GM12878 (cell line): ENCODE results near the gene DSTN. TPM values are rescaled to one million over a fixed set of nuclear protein-coding genes. Genes with fewer than 3 reads are reported as not detected.
A peak's percentile ranks its signal among the peaks of the same experiment; 100 is the strongest.

Experiments used
- ATAC-seq: fragments of 200-7000 bp; cut with Tn5 transposase; 3 replicates; pipeline ENCODE4 v1.9.1; 2020; ENCODE audit warnings: mild to moderate bottlenecking, moderate library complexity
- BruUV-seq: library from RNA; stranded (reverse); fragments of 400-500 nt; replicated peaks from 2 replicates; lab custom pipeline; 2021; lab: Mats Ljungman, UMichigan
- CTCF ChIA-PET: fragments of 300-600 bp; sonication (Branson Sonifier 250); formaldehyde crosslinking; extraction: SDS; loops from one replicate; lab custom pipeline; 2021; ENCODE audit warnings: inconsistent platforms; lab: Yijun Ruan, JAX
- POLR2A ChIA-PET: fragments of 350-600 bp; formaldehyde crosslinking; extraction: SDS; loops from one replicate; lab custom pipeline; 2021; ENCODE audit warnings: inconsistent platforms; lab: Charles Lee
- RAD21 ChIA-PET: fragments of 300-600 bp; sonication (Branson Sonifier 250); formaldehyde crosslinking; loops from one replicate; lab custom pipeline; 2023; ENCODE audit warnings: antibody characterized with exemption; ENCODE audit not compliant: unreplicated experiment; lab: Charles Lee
- SMC1A ChIA-PET: fragments of 300-600 bp; sonication (Branson Sonifier 250); formaldehyde crosslinking; loops from one replicate; lab custom pipeline; 2023; ENCODE audit not compliant: unreplicated experiment, uncharacterized antibody; lab: Charles Lee
- DNase-seq: peaks from one replicate; pipeline ENCODE4 v3.0.0-alpha.2; 2011; ENCODE audit warnings: low read depth, low spot score
- FAIRE-seq: peaks from 3 replicates; lab custom pipeline; 2011; peaks lifted over from hg19 to GRCh38; lab: Jason Lieb, UNC
- H2AFZ ChIP-seq: 2 replicates; pipeline ENCODE4 v1.6.0; 2011; ENCODE audit warnings: low read depth, low read length, control low read depth; ENCODE audit not compliant: control insufficient read depth
- H3K27ac ChIP-seq: 2 replicates; pipeline ENCODE4 v1.5.1; 2011; ENCODE audit warnings: control low read depth; ENCODE audit not compliant: control insufficient read depth, insufficient read depth
- H3K27me3 ChIP-seq, 2 experiments: replicated peaks in 1 of 2; 2 replicates each; pipeline versions ENCODE4 v1.6.0 to v1.6.1; 2011; ENCODE audit warnings: low read length in 1 of 2; ENCODE audit not compliant: control insufficient read depth in 2 of 2, insufficient read depth in 2 of 2
- H3K36me3 ChIP-seq, 2 experiments: 2 replicates each; pipeline ENCODE4 v1.5.1; 2011; ENCODE audit warnings: low read length in 1 of 2; ENCODE audit not compliant: control insufficient read depth in 2 of 2, insufficient read depth in 2 of 2
- H3K4me1 ChIP-seq: 2 replicates; pipeline ENCODE4 v1.6.1; 2011; ENCODE audit warnings: mild to moderate bottlenecking, low read length, moderate library complexity, mixed read lengths; ENCODE audit not compliant: control insufficient read depth, insufficient read depth
- H3K4me2 ChIP-seq: 2 replicates; pipeline ENCODE4 v1.6.0; 2011; ENCODE audit warnings: control low read depth; ENCODE audit not compliant: control insufficient read depth, insufficient read depth
- H3K4me3 ChIP-seq: fragments of 200-600 bp; sonication (generic); 2 replicates; pipeline ENCODE4 v1.5.1; 2016
- H3K79me2 ChIP-seq: 2 replicates; pipeline ENCODE4 v1.6.0; 2011; ENCODE audit warnings: low read length; ENCODE audit not compliant: control insufficient read depth, insufficient read depth
- H3K9ac ChIP-seq: 2 replicates; pipeline ENCODE4 v1.8.0; 2011; ENCODE audit warnings: low read length, control low read depth, mixed read lengths; ENCODE audit not compliant: control insufficient read depth, insufficient read depth
- H3K9me3 ChIP-seq: replicated peaks from 3 replicates; pipeline ENCODE4 v1.5.1; 2011; ENCODE audit warnings: mild to moderate bottlenecking, low read length; ENCODE audit not compliant: control insufficient read depth, insufficient read depth
- H4K20me1 ChIP-seq: 2 replicates; pipeline ENCODE4 v1.6.0; 2011; ENCODE audit not compliant: control insufficient read depth, insufficient read depth
- CBX3 ChIP-seq: fragments of 200-600 bp; sonication (generic); IDR thresholded peaks from 2 replicates; pipeline ENCODE4 v1.6.1; 2016; ENCODE audit warnings: low read depth, borderline replicate concordance
- E2F4 ChIP-seq: IDR thresholded peaks from 2 replicates; pipeline ENCODE4 v1.6.1; 2012; ENCODE audit warnings: low read depth, low read length, improper control_type of control experiment
- ESRRA ChIP-seq: IDR thresholded peaks from 2 replicates; pipeline ENCODE4 v1.6.1; 2012; ENCODE audit warnings: mild to moderate bottlenecking, low read length, improper control_type of control experiment
- EZH2 ChIP-seq: IDR thresholded peaks from 2 replicates; pipeline ENCODE4 v1.6.1; 2012; ENCODE audit warnings: low read depth, mild to moderate bottlenecking, control low read depth, inconsistent platforms, low read length, borderline replicate concordance; ENCODE audit not compliant: control insufficient read depth
- HDAC6 ChIP-seq: fragments of 200-600 bp; sonication (generic); IDR thresholded peaks from one replicate; pipeline ENCODE4 v1.8.0; 2017; ENCODE audit warnings: antibody characterized with exemption; ENCODE audit not compliant: unreplicated experiment
- IRF5 ChIP-seq: fragments of 450-650 bp; IDR thresholded peaks from 2 replicates; pipeline ENCODE4 v1.6.1; 2017; ENCODE audit warnings: borderline replicate concordance
- JUNB ChIP-seq: IDR thresholded peaks from 2 replicates; pipeline ENCODE4 v1.6.1; 2016; ENCODE audit warnings: antibody characterized with exemption, mild to moderate bottlenecking
- NRF1 ChIP-seq: conservative IDR thresholded peaks from 2 replicates; pipeline ENCODE4 v1.6.1; 2011; ENCODE audit warnings: mild to moderate bottlenecking, low read depth, low read length, improper control_type of control experiment
- POLR2A ChIP-seq: IDR thresholded peaks from 2 replicates; pipeline ENCODE4 v1.6.1; 2011; ENCODE audit warnings: low read depth, mild to moderate bottlenecking, low read length
- POLR2AphosphoS2 ChIP-seq: IDR thresholded peaks from 2 replicates; pipeline ENCODE4 v1.6.1; 2011; ENCODE audit warnings: low read depth, mild to moderate bottlenecking, low read length, improper control_type of control experiment, moderate library complexity
- POU2F2 ChIP-seq: IDR thresholded peaks from 3 replicates; pipeline ENCODE4 v1.6.1; 2011; ENCODE audit warnings: low read depth, mild to moderate bottlenecking, low read length, borderline replicate concordance
- RAD21 ChIP-seq: IDR thresholded peaks from 2 replicates; pipeline ENCODE4 v1.6.1; 2011; ENCODE audit warnings: mild to moderate bottlenecking, low read depth, low read length, moderate library complexity; ENCODE audit not compliant: insufficient read depth
- TBL1XR1 ChIP-seq: IDR thresholded peaks from 2 replicates; pipeline ENCODE4 v1.6.1; 2012; ENCODE audit warnings: low read depth, low read length, improper control_type of control experiment
- ZNF622 ChIP-seq: fragments of 450-650 bp; IDR thresholded peaks from 2 replicates; pipeline ENCODE4 v1.6.1; 2017; ENCODE audit warnings: mild to moderate bottlenecking, inconsistent platforms
- WGBS: methylation state at CpG from one replicate; pipeline ENCODE4 v1.1.6; 2016; ENCODE audit warnings: low lambda C conversion rate; ENCODE audit not compliant: insufficient replicate concordance, insufficient coverage; ENCODE audit errors: missing lambda C conversion rate; 5-methylcytosine and 5-hydroxymethylcytosine counted together
- in situ Hi-C: fragments of 300-500 bp; cut with MboI; formaldehyde crosslinking; loops from 9 replicates; pipeline ENCODE4 v1.14.3; 2018; ENCODE audit warnings: mixed read lengths
- intact Hi-C: fragments of 100-400 bp; cut with micrococcal nuclease; formaldehyde crosslinking; loops from one replicate; pipeline ENCODE4 v1.14.2; 2022; ENCODE audit not compliant: unreplicated experiment
- polyA plus RNA-seq, 11 experiments: library from polyadenylated mRNA; depleted of rRNA in 4 of 11; unstranded in 6 of 11; stranded (reverse) in 5 of 11; fragments of >200 nt; fragmentation: Nextera tagmentation in 4 of 11; fragmentation: Illumina TruSeq in 1 of 11; extraction: Ambion mirVana in 4 of 11; extraction: Trizol in 1 of 11; gene quantifications; 1 replicate in 1 of 11; 2 replicates in 10 of 11; pipeline versions ENCODE4 v1.2.1 to v1.2.3, GENCODE V29; 2011 to 2016; ENCODE audit warnings: inconsistent platforms in 2 of 11, missing spikeins in 2 of 11, low read depth in 1 of 11
- total RNA-seq, 4 experiments: library from RNA; depleted of rRNA in 3 of 4; stranded (reverse); fragments of >200 nt in 3 of 4; fragmentation: Illumina TruSeq in 1 of 4; extraction: Trizol in 1 of 4; gene quantifications; 2 replicates each; pipeline versions ENCODE4 v1.2.1 to v1.2.3, GENCODE V29; 2013 to 2021
- TF ChIP-seq, protein P1 (sequence below), 3 experiments: IDR thresholded peaks in 2 of 3; conservative IDR thresholded peaks in 1 of 3; 2 replicates each; pipeline ENCODE4 v1.5.1; 2011; ENCODE audit warnings: low read depth in 3 of 3, low read length in 3 of 3, mild to moderate bottlenecking in 3 of 3, control low read depth in 2 of 3, moderate library complexity in 2 of 3, inconsistent platforms in 1 of 3, mixed read lengths in 1 of 3; ENCODE audit not compliant: control insufficient read depth in 2 of 3, insufficient read depth in 1 of 3; ENCODE audit errors: extremely low read depth in 1 of 3
- TF ChIP-seq, protein P2 (sequence below): IDR thresholded peaks from 2 replicates; pipeline ENCODE4 v1.6.1; 2012; ENCODE audit warnings: low read depth, low read length, improper control_type of control experiment
- TF ChIP-seq, protein P3 (sequence below): fragments of 450-650 bp; IDR thresholded peaks from 2 replicates; pipeline ENCODE4 v1.6.1; 2017; ENCODE audit warnings: mild to moderate bottlenecking, low read depth, inconsistent platforms; ENCODE audit not compliant: poor library complexity, severe bottlenecking

Gene DSTN
- total and polyA plus RNA-seq, 10 of the 15 experiments (the other 5 are each of a cell fraction or from before 2014, with no cell fraction given) = 26.7 to 137 (median 40.8) TPM

- Histone ChIP-seq H3K4me3 (no peak overlapping the region), H3K36me3 (peaks cover 4 to 5% of the 10 kb centered on the region in 2 experiments; a peak in 3 of 4 replicates), H3K27ac (no peak overlapping the region), H3K9me3 (no peaks in the 10 kb centered on the region), H3K27me3 (no peaks in the 10 kb centered on the region), H3K79me2 (no peaks in the 10 kb centered on the region), H3K4me1 (no peaks in the 10 kb centered on the region), H3K9ac (no peak overlapping the region), H4K20me1 (no peaks in the 10 kb centered on the region), H3K4me2 (no peak overlapping the region), H2AFZ (no peak overlapping the region)
- WGBS = 90% methylated on average over 26 of the region's 26 CpGs
- ChIA-PET POLR2A (no interaction called here), SMC1A (no interaction called here), CTCF (no interaction called here), RAD21 (no interaction called here)
- no TSS peak for BruUV-seq
- DNase-seq = no peak
- no peak for FAIRE-seq
- intact Hi-C loops = no loop called here
- peak; percentile 9 for ATAC-seq
- in situ Hi-C loops = no loop called here
- TF ChIP-seq, protein P1, sequence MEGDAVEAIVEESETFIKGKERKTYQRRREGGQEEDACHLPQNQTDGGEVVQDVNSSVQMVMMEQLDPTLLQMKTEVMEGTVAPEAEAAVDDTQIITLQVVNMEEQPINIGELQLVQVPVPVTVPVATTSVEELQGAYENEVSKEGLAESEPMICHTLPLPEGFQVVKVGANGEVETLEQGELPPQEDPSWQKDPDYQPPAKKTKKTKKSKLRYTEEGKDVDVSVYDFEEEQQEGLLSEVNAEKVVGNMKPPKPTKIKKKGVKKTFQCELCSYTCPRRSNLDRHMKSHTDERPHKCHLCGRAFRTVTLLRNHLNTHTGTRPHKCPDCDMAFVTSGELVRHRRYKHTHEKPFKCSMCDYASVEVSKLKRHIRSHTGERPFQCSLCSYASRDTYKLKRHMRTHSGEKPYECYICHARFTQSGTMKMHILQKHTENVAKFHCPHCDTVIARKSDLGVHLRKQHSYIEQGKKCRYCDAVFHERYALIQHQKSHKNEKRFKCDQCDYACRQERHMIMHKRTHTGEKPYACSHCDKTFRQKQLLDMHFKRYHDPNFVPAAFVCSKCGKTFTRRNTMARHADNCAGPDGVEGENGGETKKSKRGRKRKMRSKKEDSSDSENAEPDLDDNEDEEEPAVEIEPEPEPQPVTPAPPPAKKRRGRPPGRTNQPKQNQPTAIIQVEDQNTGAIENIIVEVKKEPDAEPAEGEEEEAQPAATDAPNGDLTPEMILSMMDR (IDR thresholded peaks at IDR 0.05 in 2 of 3, conservative IDR thresholded peaks at IDR 0.05 in 1 of 3; ENCODE audit: control insufficient read depth in 2 of 3, extremely low read depth in 1 of 3, insufficient read depth in 1 of 3, low read depth in 3 of 3, low read length in 3 of 3) = peak in 1 of 3 experiments; percentile 13; a peak in 1 of 6 replicates
- TF ChIP-seq, protein P2, sequence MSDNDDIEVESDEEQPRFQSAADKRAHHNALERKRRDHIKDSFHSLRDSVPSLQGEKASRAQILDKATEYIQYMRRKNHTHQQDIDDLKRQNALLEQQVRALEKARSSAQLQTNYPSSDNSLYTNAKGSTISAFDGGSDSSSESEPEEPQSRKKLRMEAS = no peak
- TF ChIP-seq EZH2 = no peak
- TF ChIP-seq POLR2A = peak; percentile 13; the same call in 1 of the 2 replicates
- TF ChIP-seq HDAC6 = no peak
- no peak for TF ChIP-seq IRF5
- TF ChIP-seq POU2F2 = no peak
- no peak for TF ChIP-seq CBX3
- no peak for TF ChIP-seq JUNB
- TF ChIP-seq TBL1XR1 = no peak
- TF ChIP-seq NRF1 = no peak
- no peak for TF ChIP-seq E2F4
- TF ChIP-seq ESRRA = no peak
- TF ChIP-seq, protein P3, sequence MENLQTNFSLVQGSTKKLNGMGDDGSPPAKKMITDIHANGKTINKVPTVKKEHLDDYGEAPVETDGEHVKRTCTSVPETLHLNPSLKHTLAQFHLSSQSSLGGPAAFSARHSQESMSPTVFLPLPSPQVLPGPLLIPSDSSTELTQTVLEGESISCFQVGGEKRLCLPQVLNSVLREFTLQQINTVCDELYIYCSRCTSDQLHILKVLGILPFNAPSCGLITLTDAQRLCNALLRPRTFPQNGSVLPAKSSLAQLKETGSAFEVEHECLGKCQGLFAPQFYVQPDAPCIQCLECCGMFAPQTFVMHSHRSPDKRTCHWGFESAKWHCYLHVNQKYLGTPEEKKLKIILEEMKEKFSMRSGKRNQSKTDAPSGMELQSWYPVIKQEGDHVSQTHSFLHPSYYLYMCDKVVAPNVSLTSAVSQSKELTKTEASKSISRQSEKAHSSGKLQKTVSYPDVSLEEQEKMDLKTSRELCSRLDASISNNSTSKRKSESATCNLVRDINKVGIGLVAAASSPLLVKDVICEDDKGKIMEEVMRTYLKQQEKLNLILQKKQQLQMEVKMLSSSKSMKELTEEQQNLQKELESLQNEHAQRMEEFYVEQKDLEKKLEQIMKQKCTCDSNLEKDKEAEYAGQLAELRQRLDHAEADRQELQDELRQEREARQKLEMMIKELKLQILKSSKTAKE = no peak
- 0 out of 2 replicates have a peak, but pooled peaks have one; percentile 24 for TF ChIP-seq POLR2AphosphoS2
- TF ChIP-seq ZNF622 = no peak
- 0 out of 2 replicates have a peak, but pooled peaks have one; percentile 21 for TF ChIP-seq RAD21
These were observed 41.8 kb downstream of the DSTN start for GRCh38 chr20:17611540-17612286.
